ENCODE results near the gene HAUS7.
A peak's percentile ranks its signal among the peaks of the same experiment; 100 is the strongest.

HAUS7 gene

GRCh38 chrX:153470411-153471363 lies at the start of gene HAUS7:
TSS of gene HAUS7 (minus strand) at chrX:153470576. CDS start at chrX:153470557, 19 bp downstream.
- H3K36me3 ChIP-seq = peaks cover 27% of the 10 kb centered on the region
- peak; percentile 93 for TF ChIP-seq CTCF (IDR thresholded peaks at IDR 0.05; ENCODE audit: low read depth, low read length)
- H3K27ac ChIP-seq = peak within 1 kb of the TSS; percentile 82
- DNase-seq = peak; percentile 96
- peak within 1 kb of the TSS; percentile 64 for H3K4me3 ChIP-seq (ENCODE audit: low read depth, low read length)
- no peaks in the 10 kb centered on the region for H3K9me3 ChIP-seq (ENCODE audit: severe bottlenecking)
- H3K27me3 ChIP-seq (ENCODE audit: insufficient read depth, low read depth, severe bottlenecking) = peaks cover 14% of the 10 kb centered on the region

- Histone ChIP-seq H3K27ac (no peak overlapping the region), H3K36me3 (no peaks in the 10 kb centered on the region; the same call in 1 of the 2 replicates)
- peak; percentile 44 for DNase-seq
Measured at GRCh38 chrX:153519569-153520286, 49.4 kb upstream of the HAUS7 start.

GRCh38 chrX:153517946-153518834 lies 47.8 kb upstream of the HAUS7 start:
- Histone ChIP-seq H3K4me3 (ENCODE audit: low read depth, low read length) (peak overlapping the region; percentile 55), H3K27me3 (ENCODE audit: insufficient read depth, low read depth, severe bottlenecking) (peaks cover 13% of the 10 kb centered on the region), H3K27ac (no peak overlapping the region), H3K9me3 (ENCODE audit: severe bottlenecking) (no peaks in the 10 kb centered on the region), H3K36me3 (no peaks in the 10 kb centered on the region; the same call in 1 of the 2 replicates)
- DNase-seq = no peak
- TF ChIP-seq CTCF (IDR thresholded peaks at IDR 0.05; ENCODE audit: low read depth, low read length) = no peak

More at GRCh38 chrX:153519569-153520286, 49.4 kb upstream of the HAUS7 start:
- Histone ChIP-seq H3K9me3 (ENCODE audit: severe bottlenecking) (no peaks in the 10 kb centered on the region), H3K4me3 (ENCODE audit: low read depth, low read length) (no peak overlapping the region), H3K27me3 (ENCODE audit: insufficient read depth, low read depth, severe bottlenecking) (peaks cover 13% of the 10 kb centered on the region)
- no peak for TF ChIP-seq CTCF (IDR thresholded peaks at IDR 0.05; ENCODE audit: low read depth, low read length)

- no peak for TF ChIP-seq CTCF (IDR thresholded peaks at IDR 0.05; ENCODE audit: low read depth, low read length)
- no peaks in the 10 kb centered on the region; the same call in 1 of the 2 replicates for H3K36me3 ChIP-seq
- no peak within 1 kb of the TSS for H3K27ac ChIP-seq
- DNase-seq = peak; percentile 69
- H3K27me3 ChIP-seq (ENCODE audit: insufficient read depth, low read depth, severe bottlenecking) = peaks cover 13% of the 10 kb centered on the region
- no peaks in the 10 kb centered on the region for H3K9me3 ChIP-seq (ENCODE audit: severe bottlenecking)
- H3K4me3 ChIP-seq (ENCODE audit: low read depth, low read length) = peak within 1 kb of the TSS; percentile 55
Measured at GRCh38 chrX:153517423-153517822, 47.0 kb upstream of the HAUS7 start, which contains the start of gene ATP2B3. TSS of gene ATP2B3 (plus strand) at chrX:153517642. CDS start at chrX:153536248, 18,606 bp downstream.

GRCh38 chrX:153516073-153516472 lies 45.7 kb upstream of the HAUS7 start:
- no peak for DNase-seq
- no peak overlapping the region for H3K27ac ChIP-seq
- TF ChIP-seq CTCF (IDR thresholded peaks at IDR 0.05; ENCODE audit: low read depth, low read length) = no peak
- H3K9me3 ChIP-seq (ENCODE audit: severe bottlenecking) = no peaks in the 10 kb centered on the region
- no peak overlapping the region for H3K4me3 ChIP-seq (ENCODE audit: low read depth, low read length)
- H3K27me3 ChIP-seq (ENCODE audit: insufficient read depth, low read depth, severe bottlenecking) = peaks cover 15% of the 10 kb centered on the region
- H3K36me3 ChIP-seq = no peaks in the 10 kb centered on the region; the same call in 1 of the 2 replicates
